ENCODE results near the gene MYL10.

GRCh38 chr7:101594790-101595189 is 34.3 kb downstream of the MYL10 start:
- TF ChIP-seq CHD2 (IDR thresholded peaks at IDR 0.05; ENCODE audit: low read length) (no peak), CTCF (IDR thresholded peaks at IDR 0.05; ENCODE audit: control extremely low read depth in 1 of 3, insufficient read depth in 1 of 3, low read depth in 1 of 3, low read length in 3 of 3) (no peak)
